GM23338 (cell line): ENCODE data around the gene PARP2. TPM values are rescaled to one million over a fixed set of nuclear protein-coding genes. Genes with fewer than 3 reads are reported as not detected.

Experiments used
- ATAC-seq: fragments of 200-7000 bp; cut with Tn5 transposase; 3 replicates; pipeline ENCODE4 v1.9.1; 2020
- DNase-seq: peaks from one replicate; pipeline ENCODE4 v3.0.0-alpha.2; 2015; ENCODE audit warnings: low spot score
- H2AFZ ChIP-seq: fragments of 200-600 bp; sonication (generic); 2 replicates; pipeline ENCODE4 v1.8.0; 2016; ENCODE audit warnings: antibody characterized with exemption, mild to moderate bottlenecking, moderate library complexity
- H3F3A ChIP-seq: fragments of 200-600 bp; sonication (generic); replicated peaks from 2 replicates; pipeline ENCODE4 v1.8.0; 2017; ENCODE audit warnings: antibody characterized with exemption, mixed run types, low read depth
- H3K27ac ChIP-seq: fragments of 200-600 bp; sonication (generic); 2 replicates; pipeline ENCODE4 v1.6.1; 2016; ENCODE audit warnings: low read depth
- H3K27me3 ChIP-seq: fragments of 200-600 bp; sonication (generic); 2 replicates; pipeline ENCODE4 v1.8.0; 2016; ENCODE audit warnings: mild to moderate bottlenecking, mixed run types, moderate library complexity; ENCODE audit not compliant: insufficient read depth
- H3K36me3 ChIP-seq: fragments of 200-600 bp; sonication (generic); 2 replicates; pipeline ENCODE4 v1.8.0; 2016; ENCODE audit warnings: mild to moderate bottlenecking; ENCODE audit not compliant: insufficient read depth
- H3K4me1 ChIP-seq: fragments of 200-600 bp; sonication (generic); 2 replicates; pipeline ENCODE4 v1.8.0; 2016; ENCODE audit warnings: mild to moderate bottlenecking, moderate library complexity; ENCODE audit not compliant: insufficient read depth
- H3K4me2 ChIP-seq: fragments of 200-600 bp; sonication (generic); 2 replicates; pipeline ENCODE4 v1.7.1; 2017; ENCODE audit warnings: mixed run types
- H3K4me3 ChIP-seq: fragments of 200-600 bp; sonication (generic); 2 replicates; pipeline ENCODE4 v1.6.1; 2016; ENCODE audit warnings: mixed run types
- H3K79me2 ChIP-seq: fragments of 200-600 bp; sonication (generic); replicated peaks from 2 replicates; pipeline ENCODE4 v1.8.0; 2017; ENCODE audit warnings: mild to moderate bottlenecking; ENCODE audit not compliant: insufficient read depth
- H3K9me2 ChIP-seq: fragments of 200-600 bp; sonication (generic); 2 replicates; pipeline ENCODE4 v1.8.0; 2017; ENCODE audit not compliant: insufficient read depth
- H4K20me1 ChIP-seq: fragments of 200-600 bp; sonication (generic); replicated peaks from 2 replicates; pipeline ENCODE4 v1.8.0; 2017; ENCODE audit warnings: mild to moderate bottlenecking; ENCODE audit not compliant: insufficient read depth
- H3K27ac Mint-ChIP-seq: 2 replicates; pipeline ENCODE4 v1.8.0; 2020; ENCODE audit warnings: inconsistent platforms, mild to moderate bottlenecking, moderate library complexity, mixed read lengths
- H3K27me3 Mint-ChIP-seq: 3 replicates; pipeline ENCODE4 v1.8.0; 2022; ENCODE audit warnings: low read depth, mild to moderate bottlenecking, moderate library complexity, mixed read lengths, inconsistent platforms; ENCODE audit not compliant: insufficient read depth, poor library complexity
- H3K36me3 Mint-ChIP-seq: 3 replicates; pipeline ENCODE4 v1.8.0; 2021; ENCODE audit warnings: low read depth, mild to moderate bottlenecking, inconsistent platforms, moderate library complexity, mixed read lengths
- H3K4me1 Mint-ChIP-seq: 3 replicates; pipeline ENCODE4 v1.8.0; 2020; ENCODE audit warnings: mild to moderate bottlenecking, inconsistent platforms, mixed read lengths
- H3K4me3 Mint-ChIP-seq: 3 replicates; pipeline ENCODE4 v1.8.0; 2021; ENCODE audit warnings: moderate library complexity, mild to moderate bottlenecking, inconsistent platforms, mixed read lengths
- H3K9me3 Mint-ChIP-seq: 3 replicates; pipeline ENCODE4 v1.8.0; 2020; ENCODE audit warnings: moderate library complexity, mild to moderate bottlenecking, inconsistent platforms, mixed read lengths
- CREB1 ChIP-seq: fragments of 250-450 bp; sonication (Bioruptor Pico); IDR thresholded peaks from 2 replicates; pipeline ENCODE4 v1.5.0; 2020; ENCODE audit warnings: low read depth, mild to moderate bottlenecking, moderate library complexity
- CTCF ChIP-seq, 2 experiments: fragments of 200-600 bp in 1 of 2; sonication (generic) in 1 of 2; conservative IDR thresholded peaks; 2 replicates each; pipeline versions ENCODE4 v1.5.1 to v1.6.1; 2016 to 2017; ENCODE audit warnings: antibody characterized with exemption in 2 of 2, low read depth in 2 of 2, mild to moderate bottlenecking in 2 of 2, moderate library complexity in 1 of 2
- ETS1 ChIP-seq: IDR thresholded peaks from 2 replicates; pipeline ENCODE4 v1.6.1; 2016; ENCODE audit warnings: antibody characterized with exemption
- EZH2 ChIP-seq: fragments of 200-600 bp; sonication (generic); IDR thresholded peaks from one replicate; pipeline ENCODE4 v1.8.0; 2017; ENCODE audit warnings: antibody characterized with exemption, mild to moderate bottlenecking, low read depth; ENCODE audit not compliant: unreplicated experiment
- EZH2phosphoT487 ChIP-seq: fragments of 200-600 bp; sonication (generic); IDR thresholded peaks from one replicate; pipeline ENCODE4 v1.8.1; 2018; ENCODE audit warnings: antibody characterized with exemption; ENCODE audit not compliant: unreplicated experiment
- JUNB ChIP-seq: IDR thresholded peaks from one replicate; pipeline ENCODE4 v1.6.1; 2016; ENCODE audit warnings: antibody characterized with exemption; ENCODE audit not compliant: unreplicated experiment
- NANOG ChIP-seq: IDR thresholded peaks from 2 replicates; pipeline ENCODE4 v1.6.1; 2016; ENCODE audit warnings: antibody characterized with exemption, borderline replicate concordance
- POLR2AphosphoS5 ChIP-seq: IDR thresholded peaks from 2 replicates; pipeline ENCODE4 v1.6.1; 2016; ENCODE audit warnings: antibody characterized with exemption, low read depth
- REST ChIP-seq: IDR thresholded peaks from one replicate; pipeline ENCODE4 v1.6.1; 2018; ENCODE audit warnings: antibody characterized with exemption; ENCODE audit not compliant: unreplicated experiment
- STAT1 ChIP-seq: IDR thresholded peaks from one replicate; pipeline ENCODE4 v1.6.1; 2016; ENCODE audit warnings: antibody characterized with exemption; ENCODE audit not compliant: unreplicated experiment
- ZNF114 ChIP-seq: fragments of 250-450 bp; sonication (Bioruptor Pico); IDR thresholded peaks from 2 replicates; pipeline ENCODE4 v1.5.0; 2020; ENCODE audit warnings: mild to moderate bottlenecking, moderate library complexity
- ZNF331 ChIP-seq: fragments of 250-450 bp; sonication (Bioruptor Pico); IDR thresholded peaks from 2 replicates; pipeline ENCODE4 v1.5.0; 2020; ENCODE audit warnings: low read depth, mild to moderate bottlenecking, moderate library complexity
- ZNF462 ChIP-seq: fragments of 250-450 bp; sonication (Bioruptor Pico); IDR thresholded peaks from 2 replicates; pipeline ENCODE4 v1.5.0; 2020; ENCODE audit warnings: mild to moderate bottlenecking, moderate library complexity
- polyA plus RNA-seq: library from polyadenylated mRNA; unstranded; fragments of >200 nt; fragmentation: Nextera tagmentation; extraction: Ambion mirVana; gene quantifications from 2 replicates; pipeline ENCODE4 v1.2.1, GENCODE V29; 2016
- total RNA-seq: library from RNA; depleted of rRNA; stranded (reverse); fragments of >200 nt; shearing (Covaris generic); gene quantifications from 2 replicates; pipeline ENCODE4 v1.2.3, GENCODE V29; 2014

The PARP2 gene
- total and polyA plus RNA-seq, 2 experiments from 2014 or later: 27.8 to 42.7 TPM

GRCh38 chr14:20383636-20384035 is 40.2 kb downstream of the PARP2 start:
- Mint-ChIP-seq H3K27ac (no peak overlapping the region), H3K9me3 (no peaks in the 10 kb centered on the region; the same call in 2 of the 3 replicates), H3K4me3 (no peak overlapping the region), H3K27me3 (peaks cover 14% of the 10 kb centered on the region), H3K36me3 (peaks cover 58% of the 10 kb centered on the region), H3K4me1 (peaks cover 6% of the 10 kb centered on the region; the same call in 2 of the 3 replicates)
- H4K20me1 ChIP-seq: no peaks in the 10 kb centered on the region
- no peak for DNase-seq
- H3K27me3 ChIP-seq: no peaks in the 10 kb centered on the region
- no peaks in the 10 kb centered on the region for H3K4me1 ChIP-seq
- H3K4me2 ChIP-seq: no peak overlapping the region
- no peaks in the 10 kb centered on the region for H3F3A ChIP-seq
- no peak overlapping the region for H3K4me3 ChIP-seq
- no peak overlapping the region for H2AFZ ChIP-seq
- no peak for TF ChIP-seq CREB1 (CRISPR knock-in tag)
- TF ChIP-seq ZNF331 (CRISPR knock-in tag): no peak
- no peak for TF ChIP-seq POLR2AphosphoS5
- no peak for TF ChIP-seq ZNF462
- TF ChIP-seq ETS1: no peak
- TF ChIP-seq REST: no peak
- no peak for TF ChIP-seq CTCF (conservative IDR thresholded peaks at IDR 0.05; ENCODE audit: low read depth in 2 of 2)
- no peak for TF ChIP-seq JUNB
- no peak for TF ChIP-seq NANOG
- TF ChIP-seq STAT1: no peak
- no peak for TF ChIP-seq ZNF114 (CRISPR knock-in tag)
- no peak for TF ChIP-seq EZH2
- no peak for TF ChIP-seq EZH2phosphoT487
- H3K27ac ChIP-seq: no peak overlapping the region
- H3K36me3 ChIP-seq: peaks cover 6% of the 10 kb centered on the region; the same call in 1 of the 2 replicates
- ATAC-seq: no peak
- H3K9me2 ChIP-seq: no peaks in the 10 kb centered on the region
- no peaks in the 10 kb centered on the region for H3K79me2 ChIP-seq
